Right cardiac atrium (tissue), 5 donors: Measurements from ENCODE around the gene YEATS4. TPM values are rescaled to one million over a fixed set of nuclear protein-coding genes. Genes with fewer than 3 reads are reported as not detected.

Experiments used
- ATAC-seq, 2 donors: fragments of 200-7000 bp; cut with Tn5 transposase; one replicate each; pipeline versions ENCODE4 v1.8.0 to v1.9.1; 2020; ENCODE audit warnings: moderate library complexity in 2 of 2, mild to moderate bottlenecking in 1 of 2
- DNase-seq, 3 donors: peaks; one replicate each; pipeline ENCODE4 v3.0.0-alpha.2; 2020
- H3K27ac ChIP-seq: one replicate; pipeline ENCODE4 v1.5.1; 2013; ENCODE audit warnings: mild to moderate bottlenecking, low read length, control low read depth, moderate library complexity
- H3K27me3 ChIP-seq: one replicate; pipeline ENCODE4 v1.6.1; 2013; ENCODE audit not compliant: control insufficient read depth, insufficient read depth
- H3K4me1 ChIP-seq: one replicate; pipeline ENCODE4 v1.6.1; 2013; ENCODE audit warnings: low read length; ENCODE audit not compliant: control insufficient read depth, insufficient read depth
- H3K4me3 ChIP-seq: one replicate; pipeline ENCODE4 v1.5.1; 2013; ENCODE audit warnings: low read length, control low read depth
- H3K9me3 ChIP-seq: one replicate; pipeline ENCODE4 v1.6.1; 2013; ENCODE audit warnings: low read length; ENCODE audit not compliant: control insufficient read depth
- WGBS: extraction: QIAGEN DNeasy Blood & Tissue Kit; methylation state at CpG from one replicate; pipeline ENCODE4 v1.1.7; 2013; 5-methylcytosine and 5-hydroxymethylcytosine counted together
- intact Hi-C, 4 donors: fragments of 100-400 bp; cut with DNase I; formaldehyde crosslinking; loops; one replicate each; pipeline versions ENCODE4 v1.11.0 to v1.14.0; 2022 to 2023
- polyA plus RNA-seq: library from polyadenylated mRNA; stranded (reverse); fragments of 200-250 nt; gene quantifications from one replicate; pipeline ENCODE4 v1.2.3, GENCODE V29; 2013
- total RNA-seq, 4 donors: library from RNA; stranded (reverse); fragmentation: NEBNext Ultra II Directional; extraction: Animal tissue kit (Norgen Biotek cat#: 25700); gene quantifications; one replicate each; pipeline ENCODE4 v1.2.1, GENCODE V29; 2021
- donor health status: healthy with polysubstance abuse.
- donor health status: DM: no; HTN: yes; CAD: no.
- donor health status: DM: no; HTN: no; CAD: no.
- donor health status: DM: no; HTN: yes; CAD: no; lungs with severe emphysema.
- donor health status: DM: yes; HTN: yes; CAD: no.

The YEATS4 gene
- total and polyA plus RNA-seq, 5 donors, result 6.8 to 15.2 (median 11.5) TPM

DNA sequence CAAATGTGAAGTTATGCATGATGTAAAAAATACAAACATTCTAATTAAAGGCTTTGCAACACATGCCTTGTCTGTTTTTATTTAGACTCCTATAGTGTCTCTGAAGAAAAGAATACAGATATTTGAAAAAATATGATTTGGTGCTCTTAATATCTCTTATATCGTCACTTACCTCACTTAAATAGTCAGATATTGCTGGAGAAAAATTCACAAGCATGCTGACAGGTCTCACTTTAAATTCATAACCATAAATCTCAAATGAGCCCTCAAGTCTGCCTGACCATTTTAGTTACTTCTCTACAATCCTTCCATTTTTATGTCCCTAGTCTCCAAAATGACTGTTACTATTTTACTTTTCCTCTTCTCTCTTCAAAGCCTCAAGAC lies 5.4 kb upstream of the YEATS4 start:
- ATAC-seq, result no peak
- Histone ChIP-seq H3K27ac (no peak overlapping the region), H3K27me3 (no peaks in the 10 kb centered on the region), H3K4me1 (no peaks in the 10 kb centered on the region), H3K4me3 (no peak overlapping the region), H3K9me3 (no peaks in the 10 kb centered on the region)
- 67% methylated on average over 1 of the region's 1 CpG for WGBS
- intact Hi-C loops, result no loop called here
- DNase-seq, result no peak

DNA sequence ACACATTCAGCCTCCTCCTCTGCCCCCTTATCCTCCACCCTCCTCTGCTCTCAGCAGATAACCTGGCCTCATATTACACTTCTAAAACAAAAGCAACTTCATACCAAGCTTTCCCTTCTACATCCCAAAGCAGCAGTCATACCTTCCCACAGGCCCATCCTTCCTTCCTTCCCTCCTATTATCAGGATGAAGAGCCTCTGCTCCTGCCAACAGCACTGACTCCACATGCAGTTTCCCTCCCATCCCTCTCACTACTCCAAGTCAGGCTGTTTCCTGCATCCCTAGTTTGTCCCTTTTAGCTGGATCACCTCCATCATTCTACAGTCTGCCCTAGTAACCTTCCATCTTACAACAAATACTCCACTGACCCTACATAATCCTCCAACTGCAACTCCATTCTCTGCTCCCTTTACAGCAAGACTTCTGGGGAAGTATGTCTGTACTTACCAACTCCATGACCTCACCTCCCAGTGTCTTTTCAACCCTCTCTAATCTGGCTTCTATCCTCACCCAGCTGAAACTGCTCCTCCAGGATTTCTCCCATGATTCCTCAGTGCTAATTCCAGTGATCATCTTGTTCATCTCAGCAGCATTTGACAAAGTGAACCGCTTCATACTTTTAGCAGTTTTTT lies 4.9 kb upstream of the YEATS4 start:
- ATAC-seq, result no peak
- Histone ChIP-seq H3K4me3 (no peak overlapping the region), H3K9me3 (no peaks in the 10 kb centered on the region), H3K27ac (no peak overlapping the region), H3K4me1 (no peaks in the 10 kb centered on the region), H3K27me3 (no peaks in the 10 kb centered on the region)
- intact Hi-C loops, result no loop called here
- DNase-seq, result no peak
- WGBS, result 63% methylated on average over 1 of the region's 1 CpG

DNA sequence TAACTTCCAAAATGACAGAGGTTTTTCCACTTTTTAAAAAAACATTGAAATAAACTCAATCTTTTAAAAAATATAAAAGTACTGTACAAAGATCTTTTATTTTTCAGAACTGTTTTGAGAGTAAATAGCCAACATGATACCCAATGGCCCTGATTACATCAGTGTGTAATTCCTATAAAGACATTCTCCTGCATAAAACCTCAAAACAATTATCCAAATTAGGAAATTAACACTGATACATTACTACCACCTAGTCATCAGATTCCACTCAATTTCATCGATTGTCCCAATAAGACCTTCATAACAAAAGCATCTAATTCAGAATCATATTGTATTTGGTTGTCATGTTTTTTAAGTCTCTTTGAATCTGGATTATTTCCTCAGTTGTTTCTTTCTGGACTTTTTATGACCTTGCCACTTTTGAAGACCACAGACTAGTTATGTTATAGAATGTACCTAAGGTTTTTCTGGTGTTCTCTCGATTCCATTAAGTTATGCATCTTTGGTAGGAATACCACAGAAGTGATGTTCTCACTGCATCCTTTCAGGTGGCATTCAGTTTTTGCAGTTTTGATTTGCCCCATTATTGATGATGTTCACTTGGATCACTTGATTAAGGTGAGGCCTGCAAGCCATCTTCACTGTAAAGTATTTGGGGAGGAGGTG lies 4.0 kb upstream of the YEATS4 start:
- intact Hi-C loops, result no loop called here

DNA sequence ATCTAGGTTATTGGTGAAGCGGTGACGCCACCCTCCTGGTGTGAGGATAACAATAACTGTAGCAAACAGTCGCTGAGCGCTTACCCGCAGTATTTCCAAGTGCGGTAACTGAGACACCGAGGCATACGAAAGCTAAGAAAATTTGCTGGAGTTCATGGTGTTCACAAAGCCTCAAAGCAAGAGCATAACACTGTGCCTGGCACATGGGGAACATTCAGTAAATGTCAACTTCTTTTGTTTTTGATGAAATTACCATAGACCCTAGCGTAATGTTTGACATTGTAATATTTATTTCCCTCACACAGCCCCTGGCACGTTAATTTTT lies 767 bp downstream of the YEATS4 start:
- DNase-seq (no peak), ATAC-seq (no peak)
- WGBS, result 10% methylated on average over 10 of the region's 10 CpGs
- Histone ChIP-seq H3K4me1 (no peaks in the 10 kb centered on the region), H3K9me3 (no peaks in the 10 kb centered on the region), H3K27me3 (no peaks in the 10 kb centered on the region), H3K27ac (no peak overlapping the region), H3K4me3 (peak overlapping the region; percentile 79)
- intact Hi-C loops, result no loop called here

More for the DNA sequence above, 4.0 kb upstream of the YEATS4 start:
- DNase-seq (no peak), ATAC-seq (no peak)
- Histone ChIP-seq H3K4me3 (no peak overlapping the region), H3K4me1 (no peaks in the 10 kb centered on the region), H3K27ac (no peak overlapping the region), H3K9me3 (no peaks in the 10 kb centered on the region), H3K27me3 (no peaks in the 10 kb centered on the region)
- 72% methylated on average over 2 of the region's 2 CpGs for WGBS

DNA sequence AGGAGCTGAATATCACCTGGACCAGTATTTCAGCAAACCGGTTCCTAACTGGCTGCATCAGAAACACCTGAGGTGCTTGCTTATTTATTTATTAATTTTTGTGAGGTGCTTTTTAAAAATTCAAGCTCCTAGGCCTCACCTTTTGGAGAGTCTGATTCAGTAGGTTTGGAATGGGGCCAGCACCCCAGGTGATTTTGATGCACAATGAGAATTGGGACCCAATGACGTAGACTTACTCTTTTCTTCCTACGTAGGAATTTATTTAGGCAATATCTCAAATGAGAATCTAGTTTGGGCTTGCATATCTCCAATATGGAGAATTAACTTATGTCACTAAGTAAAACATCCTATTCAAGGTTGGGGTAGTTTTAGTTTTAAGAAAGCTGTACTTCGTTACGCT lies 7.3 kb downstream of the YEATS4 start:
- Histone ChIP-seq H3K27ac (no peak overlapping the region), H3K9me3 (no peaks in the 10 kb centered on the region), H3K4me3 (no peak overlapping the region), H3K4me1 (no peaks in the 10 kb centered on the region), H3K27me3 (no peaks in the 10 kb centered on the region)
- 96% methylated on average over 5 of the region's 5 CpGs for WGBS
- ATAC-seq (no peak), DNase-seq (no peak)
- intact Hi-C loops, result no loop called here

DNA sequence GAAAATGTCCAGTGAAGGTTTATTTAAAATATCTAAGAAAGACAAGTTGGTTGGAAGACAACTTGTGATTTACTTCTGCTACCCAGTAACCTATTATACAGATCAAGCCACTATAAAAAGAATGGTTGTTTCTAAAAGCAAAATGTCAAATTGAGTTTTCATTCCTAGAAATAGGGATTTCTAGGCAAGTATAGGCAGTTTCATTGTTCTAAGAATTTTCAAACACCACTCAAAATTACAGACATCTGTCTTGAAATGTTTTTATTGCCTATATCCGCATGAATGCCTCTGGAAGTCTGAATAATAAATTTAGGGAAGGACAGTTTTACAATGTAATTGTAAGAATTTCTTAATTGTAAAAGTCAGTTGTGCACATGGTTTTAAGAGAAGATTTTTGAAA lies 8.6 kb downstream of the YEATS4 start:
- intact Hi-C loops, result no loop called here
- Histone ChIP-seq H3K4me1 (no peaks in the 10 kb centered on the region), H3K27me3 (no peaks in the 10 kb centered on the region), H3K4me3 (no peak overlapping the region), H3K9me3 (no peaks in the 10 kb centered on the region), H3K27ac (no peak overlapping the region)
- DNase-seq (no peak), ATAC-seq (no peak)
- WGBS, result 93% methylated on average over 1 of the region's 1 CpG

DNA sequence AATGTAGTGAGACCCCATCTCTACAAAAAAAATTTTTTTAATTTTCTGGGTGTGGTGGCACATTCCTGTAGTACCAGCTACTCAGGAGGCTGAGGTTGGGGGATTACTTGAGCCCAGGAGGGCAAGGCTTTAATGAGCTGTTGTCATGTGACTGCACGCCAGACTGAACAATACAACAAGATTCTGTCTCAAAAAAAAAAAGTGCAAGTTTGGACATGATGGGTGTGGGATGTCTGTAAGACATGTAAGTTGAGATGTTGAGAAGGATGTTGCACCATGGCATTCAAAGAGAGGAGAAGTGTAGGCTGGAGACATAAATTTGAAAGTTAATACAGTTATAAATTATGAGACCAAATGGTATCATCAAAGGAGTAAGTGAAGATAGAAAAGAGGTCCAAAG lies 23.5 kb downstream of the YEATS4 start:
- 96% methylated on average over 1 of the region's 1 CpG for WGBS
- intact Hi-C loops, result loop anchor here in 3 of 4 donors (10.0 kb wide), 2 partner anchors 192 to 252 kb away; no protein-coding TSS in a partner anchor

DNA sequence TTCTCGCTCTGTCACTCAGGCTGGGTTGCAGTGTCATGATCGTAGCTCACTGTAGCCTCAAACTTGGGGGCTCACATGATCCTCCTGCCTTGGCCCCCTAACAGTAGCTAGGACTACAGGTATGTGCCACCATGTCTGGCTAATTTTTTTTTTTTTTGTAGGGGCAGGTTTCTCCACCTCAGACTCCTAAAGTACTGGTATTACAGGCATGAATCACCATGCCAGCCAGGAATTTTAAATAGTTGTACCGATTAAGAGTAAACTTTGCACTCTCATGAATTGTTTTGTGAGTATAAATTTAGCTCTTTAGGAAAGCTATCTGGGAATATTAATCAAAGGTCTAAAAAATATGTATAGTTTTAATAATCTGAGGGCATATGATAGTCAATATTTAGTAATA lies 25.5 kb downstream of the YEATS4 start:
- intact Hi-C loops, result loop anchor here in 3 of 4 donors (10.0 kb wide), 2 partner anchors 190 to 250 kb away; no protein-coding TSS in a partner anchor
- WGBS, result 84% methylated on average over 3 of the region's 3 CpGs
- Histone ChIP-seq H3K4me3 (no peak overlapping the region), H3K9me3 (no peaks in the 10 kb centered on the region), H3K4me1 (no peaks in the 10 kb centered on the region), H3K27me3 (no peaks in the 10 kb centered on the region), H3K27ac (no peak overlapping the region)
- no peak for ATAC-seq
- DNase-seq, result no peak

More for the DNA sequence above, 23.5 kb downstream of the YEATS4 start:
- no peaks in the 10 kb centered on the region for H3K4me1 ChIP-seq
- no peak overlapping the region for H3K4me3 ChIP-seq
- H3K9me3 ChIP-seq, result no peaks in the 10 kb centered on the region
- H3K27me3 ChIP-seq, result no peaks in the 10 kb centered on the region
- no peak overlapping the region for H3K27ac ChIP-seq
- ATAC-seq (no peak), DNase-seq (no peak)

DNA sequence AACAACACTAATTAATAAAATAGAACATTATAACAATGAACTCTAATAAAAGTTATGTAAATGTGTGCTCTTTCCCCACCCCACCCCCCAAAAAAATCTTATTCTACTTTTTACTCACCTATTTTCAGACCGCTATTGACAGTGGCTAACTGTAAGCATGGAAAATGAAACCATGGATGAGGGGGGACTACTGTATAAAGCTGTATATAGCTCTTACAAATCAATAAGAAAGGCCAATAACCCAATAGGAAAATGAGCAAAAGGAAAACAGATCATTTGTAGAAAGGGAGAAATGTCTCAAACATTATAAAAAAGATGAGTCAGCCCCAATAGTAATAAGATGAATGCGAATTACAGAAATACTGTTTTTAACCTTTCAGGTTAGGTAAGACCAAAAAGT lies 27.4 kb downstream of the YEATS4 start:
- DNase-seq (no peak), ATAC-seq (no peak)
- Histone ChIP-seq H3K27me3 (no peaks in the 10 kb centered on the region), H3K4me3 (no peak overlapping the region), H3K27ac (no peak overlapping the region), H3K9me3 (no peaks in the 10 kb centered on the region), H3K4me1 (no peaks in the 10 kb centered on the region)
- 94% methylated on average over 2 of the region's 2 CpGs for WGBS
- intact Hi-C loops, result loop anchor here in 3 of 4 donors (10.0 kb wide), 2 partner anchors 188 to 248 kb away; no protein-coding TSS in a partner anchor

DNA sequence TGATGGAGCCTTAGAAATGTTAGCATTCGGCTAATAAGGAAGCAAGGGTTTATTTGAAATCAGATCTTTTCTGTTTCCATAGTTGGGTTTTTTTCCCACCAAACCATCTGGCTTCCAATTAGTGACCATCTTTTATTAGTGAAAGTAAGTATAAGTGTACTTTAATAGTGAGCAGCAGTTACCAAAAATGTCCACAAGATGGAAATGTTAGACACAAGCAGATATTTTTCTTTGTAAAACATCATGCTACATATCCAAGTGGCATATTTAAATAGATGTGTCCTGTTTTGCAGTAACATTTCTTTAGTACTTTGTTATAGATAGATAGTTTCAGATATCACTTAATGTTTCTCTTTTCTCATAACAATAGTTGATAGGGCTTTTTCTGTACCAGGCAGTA lies 28.8 kb downstream of the YEATS4 start:
- WGBS, result 90% methylated on average over 1 of the region's 1 CpG
- H3K9me3 ChIP-seq, result no peaks in the 10 kb centered on the region
- DNase-seq (no peak), ATAC-seq (no peak)
- H3K4me3 ChIP-seq, result no peak overlapping the region
- H3K4me1 ChIP-seq, result no peaks in the 10 kb centered on the region
- intact Hi-C loops, result loop anchor here in 3 of 4 donors (10.0 kb wide), 2 partner anchors 186 to 246 kb away; no protein-coding TSS in a partner anchor
- H3K27ac ChIP-seq, result no peak overlapping the region
- H3K27me3 ChIP-seq, result no peaks in the 10 kb centered on the region

DNA sequence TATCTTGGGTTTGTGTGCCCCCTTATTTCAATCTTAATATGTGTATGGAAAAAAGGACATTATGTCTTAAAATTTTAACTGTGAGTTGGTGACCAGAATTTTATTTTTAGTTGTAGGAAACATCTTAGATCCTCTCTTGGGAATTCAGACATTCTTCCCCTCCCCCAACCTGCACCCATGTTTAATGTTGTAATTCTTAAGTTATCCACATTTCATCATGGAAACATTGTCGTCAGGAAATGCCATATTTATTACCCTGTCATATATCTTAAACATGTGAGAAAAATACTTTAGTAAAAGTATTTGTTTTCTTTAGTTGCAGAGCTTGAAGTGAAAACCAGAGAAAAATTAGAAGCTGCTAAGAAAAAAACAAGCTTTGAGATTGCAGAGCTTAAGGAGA lies 30.3 kb downstream of the YEATS4 start:
- H3K4me1 ChIP-seq, result no peaks in the 10 kb centered on the region
- H3K4me3 ChIP-seq, result no peak overlapping the region
- H3K9me3 ChIP-seq, result no peaks in the 10 kb centered on the region
- ATAC-seq (no peak), DNase-seq (no peak)
- H3K27ac ChIP-seq, result no peak overlapping the region
- intact Hi-C loops, result loop anchor here in 3 of 4 donors (10.0 kb wide), 2 partner anchors 185 to 245 kb away; no protein-coding TSS in a partner anchor
- WGBS, result 49% methylated on average over 1 of the region's 1 CpG
- H3K27me3 ChIP-seq, result no peaks in the 10 kb centered on the region
